Lower lobe of right lung (tissue), 2 donors: Measurements from ENCODE around the gene CLPSL1. TPM values are rescaled to one million over a fixed set of nuclear protein-coding genes. Genes with fewer than 3 reads are reported as not detected.

Experiments
- ATAC-seq, 2 donors: fragments of 200-7000 bp; cut with Tn5 transposase; one replicate each; pipeline ENCODE4 v1.9.1; 2020 to 2022; ENCODE audit warnings: mild to moderate bottlenecking in 2 of 2, moderate library complexity in 2 of 2
- DNase-seq: peaks from one replicate; pipeline ENCODE4 v3.0.0-alpha.2; 2020
- H3K27ac ChIP-seq: fragments of 200-600 bp; one replicate; pipeline ENCODE4 v1.8.0; 2022
- H3K27me3 ChIP-seq: fragments of 200-600 bp; one replicate; pipeline ENCODE4 v1.8.0; 2022; ENCODE audit warnings: low read depth
- H3K36me3 ChIP-seq: fragments of 200-600 bp; one replicate; pipeline ENCODE4 v1.8.0; 2022; ENCODE audit warnings: mild to moderate bottlenecking
- H3K4me1 ChIP-seq: fragments of 200-600 bp; one replicate; pipeline ENCODE4 v1.8.0; 2022
- H3K4me3 ChIP-seq: fragments of 200-600 bp; one replicate; pipeline ENCODE4 v1.8.0; 2022; ENCODE audit warnings: mild to moderate bottlenecking
- H3K9me3 ChIP-seq: fragments of 200-600 bp; one replicate; pipeline ENCODE4 v1.8.0; 2022
- CTCF ChIP-seq: fragments of 200-600 bp; IDR thresholded peaks from one replicate; pipeline ENCODE4 v1.8.0; 2022; ENCODE audit warnings: antibody characterized with exemption, mild to moderate bottlenecking
- intact Hi-C: fragments of 100-400 bp; cut with DNase I; formaldehyde crosslinking; loops from one replicate; pipeline ENCODE4 v1.11.0; 2022
- total RNA-seq: library from RNA; stranded (reverse); fragmentation: NEBNext Ultra II Directional; extraction: Animal tissue kit (Norgen Biotek cat#: 25700); gene quantifications from one replicate; pipeline ENCODE4 v1.2.1, GENCODE V29; 2021
- donor health status: DM: no; HTN: yes; CAD: no; lungs with severe emphysema.

Gene CLPSL1
- total RNA-seq, 1 donor from 2014 or later = not detected

DNA sequence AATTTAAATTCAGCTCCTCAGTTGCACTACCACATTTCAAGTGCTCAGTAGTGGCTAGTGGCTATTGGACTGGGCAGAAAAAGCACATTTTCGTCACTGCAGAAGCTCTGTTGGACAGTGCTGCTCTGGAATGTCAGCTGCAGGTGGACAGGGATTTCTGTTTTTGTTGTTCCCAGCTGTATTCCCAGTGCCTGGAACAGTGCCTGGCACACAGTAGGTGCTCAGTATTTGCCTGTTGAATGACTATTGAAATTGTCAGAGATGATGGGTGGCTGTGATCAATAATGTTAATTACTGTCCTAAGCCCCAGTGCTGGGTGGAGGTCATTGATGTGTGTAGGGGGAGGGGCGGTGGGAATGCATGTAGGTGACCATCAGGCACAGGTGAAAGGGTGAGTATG lies 5.5 kb downstream of the CLPSL1 start:
- no peak for DNase-seq
- TF ChIP-seq CTCF = no peak
- Histone ChIP-seq H3K27me3 (peaks cover 47% of the 10 kb centered on the region), H3K27ac (no peak overlapping the region), H3K4me1 (no peaks in the 10 kb centered on the region), H3K9me3 (no peaks in the 10 kb centered on the region), H3K4me3 (no peak overlapping the region), H3K36me3 (no peaks in the 10 kb centered on the region)
- intact Hi-C loops = no loop called here
- no peak for ATAC-seq

DNA sequence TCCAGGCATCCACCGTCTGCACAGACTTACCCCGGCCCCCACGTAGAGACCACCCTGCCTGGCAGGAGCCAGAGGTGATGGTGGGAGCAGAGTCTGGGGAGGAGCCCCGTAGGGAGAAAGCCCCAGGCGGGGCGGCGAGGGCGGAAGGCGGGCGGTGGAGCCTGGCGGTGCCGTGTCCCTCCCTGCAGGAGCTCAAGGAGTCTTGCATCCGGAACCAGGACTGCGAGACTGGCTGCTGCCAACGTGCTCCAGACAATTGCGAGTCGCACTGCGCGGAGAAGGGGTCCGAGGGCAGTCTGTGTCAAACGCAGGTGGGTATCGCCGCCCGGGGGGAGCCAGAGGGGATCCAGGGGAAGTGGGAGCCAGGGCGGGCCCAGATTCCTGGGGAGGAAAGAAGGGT lies 6.0 kb downstream of the CLPSL1 start:
- intact Hi-C loops = no loop called here
- TF ChIP-seq CTCF = no peak
- peak; percentile 26 to 42 for ATAC-seq

GRCh38 chr6:35787266-35788218 lies 6.7 kb downstream of the CLPSL1 start:
- no peak overlapping the region for H3K27ac ChIP-seq
- TF ChIP-seq CTCF = no peak
- H3K9me3 ChIP-seq = no peaks in the 10 kb centered on the region
- intact Hi-C loops = no loop called here
- peaks cover 47% of the 10 kb centered on the region for H3K27me3 ChIP-seq
- DNase-seq = no peak
- ATAC-seq = peak; percentile 17 to 21
- H3K4me3 ChIP-seq = no peak overlapping the region
- H3K4me1 ChIP-seq = no peaks in the 10 kb centered on the region
- H3K36me3 ChIP-seq = no peaks in the 10 kb centered on the region

More for the DNA sequence above, 6.0 kb downstream of the CLPSL1 start:
- Histone ChIP-seq H3K36me3 (no peaks in the 10 kb centered on the region), H3K27me3 (peaks cover 47% of the 10 kb centered on the region), H3K4me1 (no peaks in the 10 kb centered on the region), H3K9me3 (no peaks in the 10 kb centered on the region), H3K27ac (no peak overlapping the region), H3K4me3 (no peak overlapping the region)
- DNase-seq = no peak

- H3K4me3 ChIP-seq = no peak overlapping the region
- ATAC-seq (no peak), DNase-seq (no peak)
- no peaks in the 10 kb centered on the region for H3K9me3 ChIP-seq
- no peak overlapping the region for H3K27ac ChIP-seq
- H3K27me3 ChIP-seq = peaks cover 47% of the 10 kb centered on the region
- H3K36me3 ChIP-seq = no peaks in the 10 kb centered on the region
- H3K4me1 ChIP-seq = no peaks in the 10 kb centered on the region
- intact Hi-C loops = no loop called here
- no peak for TF ChIP-seq CTCF
These were observed 7.7 kb downstream of the CLPSL1 start for GRCh38 chr6:35788423-35788982.

GRCh38 chr6:35790683-35791082 lies 9.9 kb downstream of the CLPSL1 start:
- no peak for DNase-seq
- ATAC-seq = no peak
- Histone ChIP-seq H3K4me3 (no peak overlapping the region), H3K9me3 (no peaks in the 10 kb centered on the region), H3K36me3 (no peaks in the 10 kb centered on the region), H3K27me3 (peaks cover 38% of the 10 kb centered on the region), H3K27ac (no peak overlapping the region), H3K4me1 (no peaks in the 10 kb centered on the region)
- TF ChIP-seq CTCF = no peak
- intact Hi-C loops = no loop called here
